ENCODE measurements around the gene COLEC12.

Gene COLEC12

DNA sequence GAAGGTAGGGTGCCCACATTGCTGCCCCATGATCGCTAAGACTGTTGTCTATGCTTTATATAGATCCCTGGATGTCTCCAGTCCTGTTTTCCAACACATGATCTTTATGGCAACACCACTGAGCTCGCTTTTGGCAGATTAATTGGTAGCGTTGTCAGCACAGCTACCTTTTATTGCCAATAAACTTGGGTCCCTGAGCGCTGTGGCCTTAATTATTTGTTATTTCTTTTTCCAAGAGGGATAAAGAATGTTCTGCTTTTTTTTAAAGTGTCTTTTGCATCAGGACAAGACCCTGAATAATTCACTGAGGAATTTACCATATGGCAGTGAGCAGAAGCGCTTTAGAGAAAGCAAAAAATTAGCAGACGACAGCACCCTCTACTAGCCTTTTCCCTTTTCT lies 113.5 kb downstream of the COLEC12 start (continued):
- no peak for TF ChIP-seq KLF9 (tag by site-specific recombination; IDR thresholded peaks at IDR 0.05; ENCODE audit: low read depth)
- TF ChIP-seq, protein P1, sequence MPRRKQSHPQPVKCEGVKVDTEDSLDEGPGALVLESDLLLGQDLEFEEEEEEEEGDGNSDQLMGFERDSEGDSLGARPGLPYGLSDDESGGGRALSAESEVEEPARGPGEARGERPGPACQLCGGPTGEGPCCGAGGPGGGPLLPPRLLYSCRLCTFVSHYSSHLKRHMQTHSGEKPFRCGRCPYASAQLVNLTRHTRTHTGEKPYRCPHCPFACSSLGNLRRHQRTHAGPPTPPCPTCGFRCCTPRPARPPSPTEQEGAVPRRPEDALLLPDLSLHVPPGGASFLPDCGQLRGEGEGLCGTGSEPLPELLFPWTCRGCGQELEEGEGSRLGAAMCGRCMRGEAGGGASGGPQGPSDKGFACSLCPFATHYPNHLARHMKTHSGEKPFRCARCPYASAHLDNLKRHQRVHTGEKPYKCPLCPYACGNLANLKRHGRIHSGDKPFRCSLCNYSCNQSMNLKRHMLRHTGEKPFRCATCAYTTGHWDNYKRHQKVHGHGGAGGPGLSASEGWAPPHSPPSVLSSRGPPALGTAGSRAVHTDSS (tag by site-specific recombination; IDR thresholded peaks at IDR 0.05): no peak
- TF ChIP-seq ZFHX2 (tag by site-specific recombination; conservative IDR thresholded peaks at IDR 0.05): no peak
- TF ChIP-seq ZNF146 (tag by site-specific recombination; IDR thresholded peaks at IDR 0.05): no peak
- no peak for TF ChIP-seq ZNF366 (tag by site-specific recombination; conservative IDR thresholded peaks at IDR 0.05)
- no peak for TF ChIP-seq ZNF747 (tag by site-specific recombination; IDR thresholded peaks at IDR 0.05)
- no peak for TF ChIP-seq ZNF664 (tag by site-specific recombination; IDR thresholded peaks at IDR 0.05)
- peak; percentile 50; the same call in 1 of the 2 replicates for TF ChIP-seq IKZF3 (tag by site-specific recombination; IDR thresholded peaks at IDR 0.05)
- TF ChIP-seq ZBTB7A (tag by site-specific recombination; IDR thresholded peaks at IDR 0.05; ENCODE audit: low read depth): no peak
- no peak for TF ChIP-seq ZNF140 (tag by site-specific recombination; IDR thresholded peaks at IDR 0.05)
- TF ChIP-seq, protein P2, sequence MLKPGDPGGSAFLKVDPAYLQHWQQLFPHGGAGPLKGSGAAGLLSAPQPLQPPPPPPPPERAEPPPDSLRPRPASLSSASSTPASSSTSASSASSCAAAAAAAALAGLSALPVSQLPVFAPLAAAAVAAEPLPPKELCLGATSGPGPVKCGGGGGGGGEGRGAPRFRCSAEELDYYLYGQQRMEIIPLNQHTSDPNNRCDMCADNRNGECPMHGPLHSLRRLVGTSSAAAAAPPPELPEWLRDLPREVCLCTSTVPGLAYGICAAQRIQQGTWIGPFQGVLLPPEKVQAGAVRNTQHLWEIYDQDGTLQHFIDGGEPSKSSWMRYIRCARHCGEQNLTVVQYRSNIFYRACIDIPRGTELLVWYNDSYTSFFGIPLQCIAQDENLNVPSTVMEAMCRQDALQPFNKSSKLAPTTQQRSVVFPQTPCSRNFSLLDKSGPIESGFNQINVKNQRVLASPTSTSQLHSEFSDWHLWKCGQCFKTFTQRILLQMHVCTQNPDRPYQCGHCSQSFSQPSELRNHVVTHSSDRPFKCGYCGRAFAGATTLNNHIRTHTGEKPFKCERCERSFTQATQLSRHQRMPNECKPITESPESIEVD (tag by site-specific recombination; IDR thresholded peaks at IDR 0.05): peak; percentile 87
- no peak for TF ChIP-seq ZBTB48 (tag by site-specific recombination; IDR thresholded peaks at IDR 0.05)
- TF ChIP-seq, protein P3, sequence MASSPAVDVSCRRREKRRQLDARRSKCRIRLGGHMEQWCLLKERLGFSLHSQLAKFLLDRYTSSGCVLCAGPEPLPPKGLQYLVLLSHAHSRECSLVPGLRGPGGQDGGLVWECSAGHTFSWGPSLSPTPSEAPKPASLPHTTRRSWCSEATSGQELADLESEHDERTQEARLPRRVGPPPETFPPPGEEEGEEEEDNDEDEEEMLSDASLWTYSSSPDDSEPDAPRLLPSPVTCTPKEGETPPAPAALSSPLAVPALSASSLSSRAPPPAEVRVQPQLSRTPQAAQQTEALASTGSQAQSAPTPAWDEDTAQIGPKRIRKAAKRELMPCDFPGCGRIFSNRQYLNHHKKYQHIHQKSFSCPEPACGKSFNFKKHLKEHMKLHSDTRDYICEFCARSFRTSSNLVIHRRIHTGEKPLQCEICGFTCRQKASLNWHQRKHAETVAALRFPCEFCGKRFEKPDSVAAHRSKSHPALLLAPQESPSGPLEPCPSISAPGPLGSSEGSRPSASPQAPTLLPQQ (tag by site-specific recombination; IDR thresholded peaks at IDR 0.05): no peak
- TF ChIP-seq MZF1 (tag by site-specific recombination; IDR thresholded peaks at IDR 0.05; ENCODE audit: borderline replicate concordance): peak; percentile 44; the same call in 1 of the 2 replicates
- peak; percentile 88 for TF ChIP-seq ZSCAN30 (tag by site-specific recombination; IDR thresholded peaks at IDR 0.05)
- no peak for TF ChIP-seq RBAK (tag by site-specific recombination; IDR thresholded peaks at IDR 0.05)
- TF ChIP-seq TRIM28 (IDR thresholded peaks at IDR 0.05; ENCODE audit: borderline replicate concordance, low read length): no peak
- no peak for TF ChIP-seq ZNF629 (tag by site-specific recombination; IDR thresholded peaks at IDR 0.05)

DNA sequence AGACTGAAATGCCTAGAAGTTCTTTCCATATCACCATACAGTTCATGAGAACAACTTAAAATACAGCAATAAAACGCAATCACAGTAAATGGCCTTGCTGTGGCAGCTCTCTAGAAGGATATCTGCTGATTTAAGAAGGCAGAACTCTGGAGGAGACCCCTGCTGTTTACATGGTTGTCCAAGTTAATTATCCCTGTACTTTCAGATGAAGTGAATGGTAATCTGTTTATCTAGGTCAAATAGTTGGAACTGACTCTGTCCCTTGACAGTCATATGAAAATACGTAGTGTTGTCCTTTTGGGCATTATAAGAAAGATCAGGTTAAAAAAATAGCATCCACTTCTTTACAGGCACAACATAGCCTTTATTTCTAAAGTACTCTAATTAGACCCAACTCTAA lies 115.6 kb downstream of the COLEC12 start:
- Histone ChIP-seq H3K9me3 (ENCODE audit: control insufficient read depth, insufficient read depth, low read depth, low read length) (no peaks in the 10 kb centered on the region), H3K36me3 (ENCODE audit: control insufficient read depth in 2 of 2, insufficient read depth in 1 of 2, low read length in 2 of 2) (no peaks in the 10 kb centered on the region), H3K4me1 (ENCODE audit: control insufficient read depth, insufficient read depth, low read length) (peaks cover 5% of the 10 kb centered on the region), H3K4me3 (ENCODE audit: low read depth, low read length) (no peak overlapping the region), H3K27ac (ENCODE audit: extremely low read depth, low read depth, low read length) (no peak overlapping the region)
- POLR2A ChIA-PET: no interaction called here
- CTCF ChIA-PET: interaction anchor here (0.6 kb wide), 1 partner anchor 109 kb away, joined by 5 read pairs; no protein-coding TSS in a partner anchor
- TF ChIP-seq, protein P4, sequence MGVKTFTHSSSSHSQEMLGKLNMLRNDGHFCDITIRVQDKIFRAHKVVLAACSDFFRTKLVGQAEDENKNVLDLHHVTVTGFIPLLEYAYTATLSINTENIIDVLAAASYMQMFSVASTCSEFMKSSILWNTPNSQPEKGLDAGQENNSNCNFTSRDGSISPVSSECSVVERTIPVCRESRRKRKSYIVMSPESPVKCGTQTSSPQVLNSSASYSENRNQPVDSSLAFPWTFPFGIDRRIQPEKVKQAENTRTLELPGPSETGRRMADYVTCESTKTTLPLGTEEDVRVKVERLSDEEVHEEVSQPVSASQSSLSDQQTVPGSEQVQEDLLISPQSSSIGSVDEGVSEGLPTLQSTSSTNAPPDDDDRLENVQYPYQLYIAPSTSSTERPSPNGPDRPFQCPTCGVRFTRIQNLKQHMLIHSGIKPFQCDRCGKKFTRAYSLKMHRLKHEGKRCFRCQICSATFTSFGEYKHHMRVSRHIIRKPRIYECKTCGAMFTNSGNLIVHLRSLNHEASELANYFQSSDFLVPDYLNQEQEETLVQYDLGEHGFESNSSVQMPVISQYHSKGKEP (tag by site-specific recombination; IDR thresholded peaks at IDR 0.05): peak; percentile 39; the same call in 1 of the 2 replicates
- TF ChIP-seq WT1 (tag by site-specific recombination; IDR thresholded peaks at IDR 0.05): peak; percentile 58
- peak; percentile 70; the same call in 1 of the 2 replicates for TF ChIP-seq ZNF561 (tag by site-specific recombination; IDR thresholded peaks at IDR 0.05; ENCODE audit: borderline replicate concordance)
- TF ChIP-seq ZNF548 (tag by site-specific recombination; IDR thresholded peaks at IDR 0.05): no peak
- no peak for TF ChIP-seq ZFP41 (tag by site-specific recombination; IDR thresholded peaks at IDR 0.05; ENCODE audit: borderline replicate concordance)
- TF ChIP-seq ZBTB21 (tag by site-specific recombination; IDR thresholded peaks at IDR 0.05): no peak
- no peak for TF ChIP-seq ZNF184 (tag by site-specific recombination; IDR thresholded peaks at IDR 0.05)
- TF ChIP-seq, protein P5, sequence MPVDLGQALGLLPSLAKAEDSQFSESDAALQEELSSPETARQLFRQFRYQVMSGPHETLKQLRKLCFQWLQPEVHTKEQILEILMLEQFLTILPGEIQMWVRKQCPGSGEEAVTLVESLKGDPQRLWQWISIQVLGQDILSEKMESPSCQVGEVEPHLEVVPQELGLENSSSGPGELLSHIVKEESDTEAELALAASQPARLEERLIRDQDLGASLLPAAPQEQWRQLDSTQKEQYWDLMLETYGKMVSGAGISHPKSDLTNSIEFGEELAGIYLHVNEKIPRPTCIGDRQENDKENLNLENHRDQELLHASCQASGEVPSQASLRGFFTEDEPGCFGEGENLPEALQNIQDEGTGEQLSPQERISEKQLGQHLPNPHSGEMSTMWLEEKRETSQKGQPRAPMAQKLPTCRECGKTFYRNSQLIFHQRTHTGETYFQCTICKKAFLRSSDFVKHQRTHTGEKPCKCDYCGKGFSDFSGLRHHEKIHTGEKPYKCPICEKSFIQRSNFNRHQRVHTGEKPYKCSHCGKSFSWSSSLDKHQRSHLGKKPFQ (tag by site-specific recombination; IDR thresholded peaks at IDR 0.05): peak; percentile 44; the same call in 1 of the 2 replicates
- peak; percentile 84 for TF ChIP-seq ZNF843 (tag by site-specific recombination; IDR thresholded peaks at IDR 0.05)
- TF ChIP-seq, protein P2 (tag by site-specific recombination; IDR thresholded peaks at IDR 0.05): peak; percentile 65

All from HEK293 (cell line).